Pulmonary artery endothelial cell (primary cell): ENCODE measurements around the gene HS3ST1. TPM values are rescaled to one million over a fixed set of nuclear protein-coding genes. Genes with fewer than 3 reads are reported as not detected.

Experiments
- DNase-seq: peaks from one replicate; pipeline ENCODE4 v3.0.0-alpha.2; 2011; ENCODE audit warnings: low read depth, low spot score
- total RNA-seq: library from RNA; depleted of rRNA; stranded (reverse); fragments of >200 nt; gene quantifications from 2 replicates; pipeline ENCODE4 v1.2.3, GENCODE V29; 2014

The HS3ST1 gene
- total RNA-seq, 1 donor from 2014 or later = 5.3 TPM

DNA sequence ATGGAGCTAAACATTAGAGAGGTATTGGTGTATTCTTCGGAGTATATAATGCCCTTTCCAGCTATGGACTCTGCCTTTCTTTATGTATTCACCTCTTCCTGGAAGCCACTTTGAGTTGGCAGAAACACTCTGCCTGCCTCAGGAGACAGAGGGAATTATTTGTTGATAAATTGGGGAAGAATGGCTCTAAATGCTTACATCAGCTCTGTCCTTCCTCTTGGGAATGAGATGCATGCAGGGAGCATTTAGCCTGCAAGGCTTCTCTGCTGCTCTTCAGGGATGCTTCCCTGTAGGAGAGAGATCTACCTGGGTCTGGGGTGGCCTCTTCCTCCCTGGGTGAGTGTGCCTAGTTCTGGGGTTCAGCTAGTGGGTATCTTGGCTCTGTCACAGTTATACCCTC lies 6.9 kb upstream of the HS3ST1 start:
- DNase-seq = no peak

DNA sequence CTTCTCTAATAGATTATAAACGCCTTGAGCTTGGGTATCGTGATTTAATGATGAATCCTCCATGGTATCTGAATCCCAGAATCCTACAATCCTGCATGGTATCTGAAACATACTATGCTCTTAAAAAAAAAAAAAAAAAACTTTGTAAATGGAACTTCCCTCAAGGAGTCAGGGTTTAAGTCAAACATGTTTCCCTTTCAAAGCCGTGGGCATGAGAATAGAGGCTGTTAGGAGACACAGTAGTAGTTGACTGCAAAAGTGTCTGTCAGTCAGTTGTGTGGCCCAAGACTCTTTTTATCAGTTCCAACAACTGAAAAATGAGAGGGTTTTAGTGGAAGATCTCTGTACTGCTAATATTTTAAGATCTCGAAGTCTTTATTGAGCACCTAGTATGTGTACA lies 2.4 kb upstream of the HS3ST1 start:
- no peak for DNase-seq

DNA sequence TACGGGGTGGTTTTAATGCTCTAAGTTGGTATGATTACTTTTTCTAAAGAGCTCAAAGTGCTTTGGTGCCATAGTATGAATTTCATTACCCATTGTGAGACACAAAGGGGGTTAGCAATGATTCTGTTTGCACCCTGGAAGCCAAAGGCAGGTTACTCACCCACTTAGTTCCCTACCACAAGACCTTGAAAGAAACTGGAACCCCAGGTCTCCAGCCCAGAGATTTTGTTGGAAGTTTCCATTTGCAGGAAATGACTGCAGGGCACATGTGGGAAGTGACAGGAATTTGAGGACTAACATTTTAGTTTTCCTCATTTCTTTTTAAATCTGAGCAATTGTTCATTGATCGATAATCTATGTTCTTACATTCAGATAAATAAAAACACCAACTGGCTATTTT lies 1.8 kb upstream of the HS3ST1 start:
- no peak for DNase-seq

DNA sequence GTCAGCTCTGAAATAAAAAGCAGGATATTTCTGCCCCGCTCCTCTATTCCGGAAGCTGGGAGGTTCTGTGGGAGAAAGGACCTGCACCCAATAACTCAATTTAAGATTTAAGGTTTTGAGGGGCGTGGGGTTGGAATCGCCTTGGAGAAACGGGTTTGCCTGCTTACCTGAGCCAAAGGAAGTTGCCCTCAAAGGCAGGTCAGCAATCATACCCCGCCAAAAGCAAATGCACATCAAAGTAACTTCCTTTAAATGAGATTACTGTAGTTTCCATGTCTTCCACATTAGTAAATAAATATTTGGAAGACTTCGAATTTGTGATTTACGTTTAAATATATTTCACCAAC lies 978 bp upstream of the HS3ST1 start:
- no peak for DNase-seq

DNA sequence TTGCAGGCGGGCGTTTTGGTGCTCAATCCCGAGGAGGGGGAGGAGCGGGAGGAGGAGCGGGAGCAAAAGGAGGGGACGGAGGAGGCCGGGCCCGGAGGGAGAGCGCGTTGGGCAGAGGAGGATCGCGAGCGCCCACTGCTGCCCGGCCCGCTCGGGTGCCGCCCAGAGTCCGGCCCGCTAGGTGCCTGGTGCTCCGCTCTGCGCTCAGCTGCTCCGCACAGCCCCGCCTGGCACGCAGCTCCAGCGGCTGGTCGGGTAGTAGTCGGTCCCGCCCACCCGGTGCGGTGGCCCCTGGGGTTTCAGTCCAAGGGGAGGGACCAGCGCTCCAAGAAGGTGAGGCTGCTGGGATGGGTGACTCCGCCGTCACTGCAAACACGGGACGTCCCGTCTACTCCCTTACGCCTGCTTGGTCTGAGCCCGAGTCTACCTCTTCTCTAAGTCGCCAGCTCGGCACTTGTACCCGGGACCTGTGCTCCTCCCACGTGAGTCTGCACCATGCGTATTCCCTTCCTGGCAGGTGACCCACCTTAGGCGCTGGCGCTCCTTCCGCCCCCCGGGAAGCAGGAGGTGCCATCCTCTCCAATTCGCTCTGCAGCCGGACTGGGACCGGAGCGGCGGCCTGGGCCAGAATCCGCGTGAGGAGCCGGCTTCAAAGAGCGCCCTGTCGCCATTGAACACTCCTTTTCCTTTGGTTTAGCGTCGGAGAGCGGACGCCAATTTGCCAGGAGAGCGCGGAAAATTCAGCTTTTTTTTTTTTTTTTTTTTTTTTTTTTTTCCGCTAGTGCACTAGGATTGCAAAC lies 405 bp upstream of the HS3ST1 start:
- peak; percentile 36 for DNase-seq

DNA sequence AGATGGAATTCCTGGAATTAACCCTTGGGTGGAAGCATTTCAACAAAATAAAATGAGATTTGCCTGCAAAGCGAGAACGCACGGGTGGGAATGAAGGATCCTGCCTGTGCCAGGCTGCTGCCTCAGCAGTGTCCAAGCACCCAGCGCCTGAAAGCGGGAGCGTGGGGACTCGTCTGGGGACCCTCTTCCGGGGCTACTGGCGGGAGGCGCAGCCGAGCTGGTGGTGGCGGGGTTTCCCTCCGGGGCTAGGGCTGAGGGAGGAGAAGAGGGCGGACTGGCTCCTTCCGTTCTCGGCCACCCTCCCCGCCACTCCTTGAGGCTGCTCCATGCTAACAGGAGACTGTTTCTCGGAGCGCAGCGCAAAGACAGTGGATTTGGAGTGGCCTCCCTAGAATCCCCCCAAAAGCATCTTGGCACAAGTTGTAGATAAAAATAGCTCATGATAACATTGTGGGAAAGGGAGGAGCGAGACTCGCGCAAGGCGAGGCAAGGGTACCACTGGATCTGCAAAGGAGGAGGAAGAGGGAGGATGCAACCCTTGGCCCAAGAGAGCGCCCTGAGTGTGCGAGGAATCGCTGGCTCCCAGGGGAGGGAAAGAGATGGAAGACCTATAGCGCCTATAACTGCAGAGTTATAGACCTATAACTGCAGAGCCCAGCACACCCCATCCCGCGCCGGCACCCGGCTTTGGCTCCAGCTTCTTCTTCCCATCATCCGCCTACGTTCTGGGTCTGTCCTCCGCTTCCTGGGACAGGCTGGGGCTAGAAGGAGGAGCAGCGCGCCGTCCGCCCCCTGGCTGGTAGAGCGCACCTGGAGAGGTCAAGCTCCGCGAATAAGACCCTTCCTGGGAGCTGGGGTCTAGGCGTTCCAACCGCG lies 1.3 kb downstream of the HS3ST1 start:
- DNase-seq = no peak

DNA sequence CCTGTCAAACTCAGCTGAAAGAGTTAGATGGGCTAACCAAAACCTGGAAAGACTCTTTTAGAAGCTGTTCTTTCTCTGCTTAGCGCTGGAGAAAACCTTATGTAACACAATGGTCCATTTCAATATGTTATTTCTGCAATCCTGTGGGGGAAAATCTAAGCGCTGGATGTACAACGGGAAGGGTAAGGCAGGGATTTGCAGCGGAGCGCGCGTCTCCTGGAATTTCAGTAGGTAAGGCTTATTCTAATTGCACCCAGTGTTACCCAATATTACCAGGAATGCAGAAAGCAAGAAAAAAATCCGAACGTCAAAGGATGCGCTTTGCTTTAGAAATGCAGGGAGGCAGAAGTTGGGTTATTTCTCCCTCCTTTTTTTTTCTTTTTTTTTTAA lies 2.0 kb downstream of the HS3ST1 start:
- DNase-seq = no peak

DNA sequence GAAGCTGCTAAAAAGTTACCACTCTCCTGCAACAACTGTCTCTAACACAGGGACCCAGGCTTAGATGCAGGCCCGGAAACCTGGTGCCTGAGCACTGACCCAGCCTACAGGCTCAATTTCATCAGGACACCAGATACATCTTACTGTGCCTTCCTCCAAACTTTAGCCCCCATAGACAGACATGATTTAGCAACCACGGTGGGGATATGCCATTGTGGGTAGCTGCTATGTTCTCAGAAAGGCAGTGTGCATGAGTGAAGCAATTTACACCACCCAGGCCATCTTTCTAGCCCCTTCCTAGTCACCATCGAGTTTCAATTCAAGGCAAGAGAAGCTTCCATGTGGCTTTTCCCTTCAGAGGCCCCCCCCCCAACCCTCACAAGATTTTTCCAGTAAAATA lies 2.7 kb downstream of the HS3ST1 start:
- DNase-seq = no peak

DNA sequence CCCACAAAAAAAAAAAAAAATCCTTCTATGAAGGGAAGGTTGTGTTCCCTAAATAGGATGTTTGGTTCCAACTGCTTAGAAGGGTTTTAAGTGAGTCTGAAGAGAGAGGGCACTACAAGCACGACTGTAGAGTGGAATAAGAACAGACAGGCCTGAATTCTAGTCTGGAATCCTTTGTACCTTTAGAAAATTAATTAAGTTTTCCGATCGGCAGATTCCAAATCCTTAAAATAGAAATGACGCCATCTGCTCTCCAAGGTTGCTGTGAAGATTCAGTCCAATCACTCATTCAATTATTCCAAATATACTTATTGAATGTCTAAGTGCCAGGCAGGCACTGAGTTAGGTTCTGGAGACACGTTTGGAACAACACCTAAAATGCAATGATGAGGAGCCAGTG lies 3.8 kb downstream of the HS3ST1 start:
- no peak for DNase-seq

DNA sequence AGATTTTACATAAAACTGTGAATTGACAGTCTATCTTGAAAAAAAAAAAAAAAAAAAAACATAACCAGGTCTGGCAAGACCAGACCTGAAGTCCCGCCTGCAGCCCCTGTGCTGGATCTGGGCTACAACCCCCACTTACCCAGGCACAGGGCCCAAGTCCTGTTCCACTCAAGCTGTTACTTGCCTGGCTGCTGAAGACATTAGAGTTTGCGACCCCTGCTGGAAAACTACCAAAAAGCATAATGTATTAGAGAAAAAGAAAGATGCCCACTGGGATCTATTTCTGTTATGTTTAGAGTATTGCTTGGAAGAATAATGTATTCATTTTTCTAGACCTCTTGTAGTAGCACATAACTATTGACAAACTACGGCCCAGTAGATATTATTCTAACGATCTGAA lies 4.7 kb downstream of the HS3ST1 start:
- no peak for DNase-seq

DNA sequence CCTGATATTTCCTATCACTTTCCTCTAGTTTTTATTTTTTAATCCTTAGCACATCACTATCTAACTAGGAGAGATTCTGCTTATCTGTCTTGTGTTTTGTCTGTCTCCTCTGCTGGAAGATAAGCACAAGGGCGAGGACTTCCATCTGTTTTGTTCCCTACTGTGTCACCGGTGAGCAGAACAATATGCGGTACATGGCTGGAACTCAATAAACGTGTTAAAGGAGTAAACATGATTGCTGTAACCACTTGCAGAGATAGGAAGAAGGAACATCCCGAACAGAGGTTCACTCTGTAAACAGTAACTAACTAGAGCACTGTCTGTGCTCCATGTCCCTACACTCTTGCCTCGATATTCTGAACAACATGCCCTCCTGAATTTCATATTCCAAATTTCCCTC lies 5.2 kb downstream of the HS3ST1 start:
- DNase-seq = no peak

DNA sequence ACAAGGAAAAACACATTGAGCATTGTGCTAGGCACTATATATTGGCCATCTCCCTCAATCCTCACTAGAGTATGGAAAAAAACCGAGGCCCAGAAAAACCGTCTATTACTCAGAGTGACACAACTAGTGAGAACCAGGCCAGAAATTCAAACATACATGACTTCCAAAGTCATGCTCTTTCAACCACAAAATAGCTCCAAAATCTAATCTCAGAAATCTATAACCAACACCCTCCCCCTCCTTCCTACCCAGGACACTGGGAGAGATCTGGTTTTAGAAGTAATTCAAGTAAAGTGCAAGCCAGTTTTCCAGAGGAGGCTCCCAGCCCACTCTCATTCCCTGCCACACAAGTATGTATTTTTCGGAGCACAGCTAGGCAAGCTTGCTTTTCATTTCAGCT lies 7.6 kb downstream of the HS3ST1 start:
- no peak for DNase-seq

DNA sequence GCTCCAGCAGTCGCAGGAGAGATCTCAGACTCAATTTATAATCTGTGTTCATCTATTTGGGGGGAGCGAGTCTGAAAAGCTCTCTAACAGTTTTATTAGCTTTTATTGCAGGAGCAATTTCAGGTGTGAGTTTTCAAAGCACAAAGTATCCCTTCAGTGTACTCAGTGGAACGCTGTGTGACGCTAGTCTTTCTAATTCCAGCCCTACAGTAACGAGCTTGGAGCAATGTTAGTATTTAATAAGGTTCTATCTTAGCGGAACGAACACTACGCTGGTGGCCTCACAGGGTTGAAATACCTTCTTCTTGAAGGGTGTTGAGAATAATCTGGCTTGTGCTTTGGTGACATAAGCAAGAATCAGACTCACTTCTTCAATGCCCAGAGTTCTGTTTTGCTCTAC lies 8.4 kb downstream of the HS3ST1 start:
- DNase-seq = no peak

DNA sequence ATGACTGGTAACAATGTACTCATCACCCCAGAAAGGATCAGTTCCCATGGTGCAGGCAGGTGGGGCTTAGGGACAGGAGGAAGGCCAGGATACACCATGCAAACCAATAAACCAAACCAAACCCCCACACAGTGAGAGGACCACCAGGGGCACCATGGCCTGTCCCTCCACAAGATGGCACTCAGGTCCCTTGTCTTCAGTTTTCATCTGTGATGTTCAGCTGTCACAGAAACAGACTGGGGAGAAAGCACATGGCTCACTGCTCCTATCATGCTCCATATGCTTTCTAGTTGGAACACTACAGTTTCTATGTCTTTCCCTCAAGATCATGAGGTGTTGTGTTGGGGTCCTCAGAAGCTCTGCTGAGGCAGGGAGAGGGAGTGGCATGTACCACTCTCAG lies 10.1 kb downstream of the HS3ST1 start:
- DNase-seq = no peak

DNA sequence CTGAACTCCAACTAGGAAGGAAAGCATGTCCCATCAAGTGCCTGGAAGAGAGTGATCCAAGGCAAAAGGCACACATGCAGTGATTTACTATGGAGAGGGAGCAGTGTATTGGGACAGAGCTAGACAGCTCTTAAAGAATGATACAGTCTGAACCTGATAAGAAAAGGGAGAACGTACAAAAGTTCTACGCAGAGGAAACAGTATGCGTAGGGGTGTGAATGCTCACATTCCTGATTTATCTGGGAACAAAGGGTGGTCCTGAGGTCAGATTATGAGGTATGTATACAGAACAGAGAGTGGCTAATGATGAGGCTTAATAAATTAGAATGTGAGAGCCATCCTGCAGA lies 12.0 kb downstream of the HS3ST1 start:
- DNase-seq = no peak

DNA sequence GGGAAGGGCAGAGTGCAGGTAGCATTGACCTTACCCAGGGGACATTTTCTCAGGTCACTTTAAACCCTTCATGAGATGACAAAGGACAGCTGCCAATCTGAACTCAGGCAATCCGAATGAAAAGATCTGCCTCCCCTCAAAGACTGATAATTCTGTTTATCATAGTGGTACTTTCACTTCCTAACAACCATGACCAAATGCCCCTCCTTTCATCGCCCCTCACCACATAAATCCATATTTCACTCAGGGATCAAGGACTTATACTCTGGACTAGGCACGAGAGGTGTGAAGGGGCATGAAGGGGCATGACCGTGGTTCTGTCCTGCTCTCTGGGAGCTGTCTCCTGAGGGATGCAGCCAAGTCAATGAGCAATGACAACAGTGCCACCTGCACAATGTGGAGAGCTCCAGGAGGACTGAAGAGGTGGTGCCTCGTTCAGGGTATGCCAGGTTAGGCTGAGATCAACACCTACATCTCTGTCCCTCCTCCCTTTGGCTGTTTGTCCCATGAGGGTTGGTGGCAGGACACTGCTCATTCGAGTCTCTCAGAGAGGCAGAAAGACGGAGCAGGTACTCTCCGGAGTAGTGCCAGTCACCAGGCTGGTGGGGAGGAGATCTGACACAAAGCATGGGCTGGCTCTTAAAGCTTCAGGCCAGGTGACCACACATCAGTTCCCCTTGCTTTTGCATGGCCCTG lies 12.5 kb downstream of the HS3ST1 start:
- DNase-seq = no peak

DNA sequence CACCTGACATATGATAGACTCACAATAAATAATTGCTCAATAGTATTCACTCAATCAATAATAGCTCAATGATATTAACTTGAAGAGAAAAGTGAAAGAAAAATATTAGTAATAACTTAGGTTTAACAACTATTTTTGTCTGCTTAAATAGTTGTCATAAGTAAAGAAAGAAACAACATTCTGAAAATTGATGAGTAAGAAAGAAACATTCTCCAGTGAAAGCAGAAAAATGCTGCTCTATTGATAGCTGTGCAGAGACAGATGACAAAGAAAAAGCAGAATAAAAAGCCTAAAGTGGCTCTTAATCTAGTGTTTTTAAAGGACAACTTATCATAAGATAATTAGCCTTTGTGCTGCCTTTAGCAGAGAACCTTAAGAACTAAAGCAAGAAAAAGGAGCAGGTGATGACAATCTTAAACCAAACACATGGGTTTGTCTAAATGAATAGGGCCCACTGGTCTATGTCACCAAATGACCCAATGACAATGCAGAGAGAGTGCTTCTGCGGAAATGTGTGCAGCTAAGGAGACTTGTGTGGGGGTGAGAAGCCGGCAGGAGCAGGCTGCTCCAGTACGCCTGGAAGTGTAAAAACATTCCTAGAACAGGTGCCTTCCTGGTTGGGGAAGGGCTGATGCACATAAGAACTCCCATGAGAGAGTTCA lies 13.2 kb downstream of the HS3ST1 start:
- DNase-seq = no peak

DNA sequence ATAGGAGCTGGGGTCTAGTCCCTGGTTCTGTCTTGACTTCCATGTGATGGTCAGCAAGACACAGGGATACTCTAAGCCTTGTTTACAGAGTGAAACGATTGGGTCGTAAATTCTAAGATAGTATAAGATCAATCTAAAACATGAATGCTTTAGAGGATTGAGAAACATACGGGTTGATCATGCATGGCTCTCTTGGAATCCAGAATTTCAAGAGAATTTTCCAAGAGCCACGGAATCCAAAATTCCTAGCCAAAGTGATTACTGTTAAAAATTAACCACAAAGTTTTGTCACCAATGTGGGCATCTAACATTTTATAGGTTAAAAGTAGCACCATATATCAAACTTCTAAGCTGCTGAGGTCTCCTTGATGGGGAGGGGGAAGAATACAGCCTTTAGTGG lies 16.5 kb downstream of the HS3ST1 start:
- DNase-seq = no peak

DNA sequence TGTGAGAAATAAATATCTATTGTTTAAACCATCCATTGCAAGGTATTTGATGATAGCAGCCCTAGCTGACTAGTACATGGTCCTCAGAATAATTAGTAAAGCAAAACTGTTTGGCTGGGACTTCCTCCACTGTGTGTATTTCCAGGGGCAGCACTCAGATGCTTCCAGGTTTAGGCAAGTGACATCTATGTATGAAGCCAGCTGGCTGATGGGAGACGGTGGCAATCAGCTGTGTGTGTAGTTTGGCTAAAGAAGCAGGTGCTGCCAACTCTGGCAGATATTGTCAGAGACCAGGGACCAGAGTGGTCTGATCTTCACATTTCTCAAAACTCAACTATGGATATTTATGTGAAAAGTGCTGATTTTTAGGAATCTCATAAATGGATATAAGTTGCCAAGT lies 19.1 kb downstream of the HS3ST1 start:
- DNase-seq = no peak

DNA sequence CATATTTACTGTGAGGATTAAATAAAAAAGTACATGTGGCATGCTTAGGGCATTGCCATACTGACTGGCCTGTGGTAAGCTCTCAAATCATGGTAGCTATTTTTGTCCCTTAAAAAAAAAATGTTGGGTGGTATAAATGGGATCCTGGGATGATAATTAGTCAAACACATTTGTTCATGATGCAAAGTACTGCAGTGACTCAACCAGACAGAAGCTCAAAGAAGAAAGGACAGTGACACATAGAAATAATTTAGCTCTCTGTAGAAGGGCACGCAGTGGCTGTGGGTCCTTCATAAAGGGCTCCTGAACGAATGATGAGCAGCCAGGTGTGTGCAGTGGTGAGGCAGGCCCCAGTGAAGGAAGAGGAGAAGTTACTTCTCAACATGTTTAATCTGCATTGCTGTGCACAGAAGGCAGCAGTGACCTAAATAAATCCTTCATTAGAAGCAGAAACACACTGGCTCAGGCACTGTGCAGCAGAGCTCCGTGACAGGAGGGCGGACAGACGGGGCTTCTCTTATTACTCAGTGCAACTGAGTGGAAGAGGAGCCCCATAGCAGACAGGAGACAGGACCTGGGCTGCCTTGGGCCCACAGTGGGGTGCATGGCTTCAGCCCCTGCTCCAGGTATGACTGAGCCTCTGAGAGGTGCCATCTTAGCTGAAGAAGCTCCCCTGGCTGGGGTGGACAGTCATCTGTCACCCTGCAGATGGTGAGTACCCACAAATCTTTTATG lies 20.3 kb downstream of the HS3ST1 start:
- no peak for DNase-seq

DNA sequence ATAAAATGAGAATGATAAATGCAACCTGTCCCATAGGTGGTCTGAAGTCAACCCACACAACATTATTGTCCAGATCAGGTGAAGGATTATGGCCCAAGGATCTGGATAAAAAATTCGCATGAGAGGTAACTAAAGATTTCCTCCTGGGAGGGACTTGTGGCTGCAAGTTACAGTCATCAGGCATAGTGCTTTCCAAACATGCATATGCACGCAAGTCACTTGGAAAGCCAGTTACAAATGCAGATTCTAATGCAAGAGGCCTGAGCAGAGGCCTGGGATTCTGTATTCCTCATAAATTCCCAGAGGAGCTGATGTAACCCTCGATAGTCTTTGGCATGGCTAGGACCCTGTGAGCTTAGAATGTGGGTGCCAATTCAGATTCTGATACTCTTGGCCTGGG lies 21.1 kb downstream of the HS3ST1 start:
- no peak for DNase-seq
